HG03565 (cell line): ENCODE results near the gene GEMIN4.
A peak's percentile ranks its signal among the peaks of the same experiment; 100 is the strongest.
"Not testable (repeated sequence)": the region's sequence is repeated elsewhere in the genome, so short reads cannot be mapped to it uniquely, and the experiment has no call there.

Source experiments
- ATAC-seq: cut with Tn5 transposase; IDR thresholded peaks from one replicate; pipeline ENCODE4 v1.9.1; 2021; ENCODE audit warnings: mild to moderate bottlenecking, moderate library complexity; ENCODE audit not compliant: unreplicated experiment

The GEMIN4 gene

DNA sequence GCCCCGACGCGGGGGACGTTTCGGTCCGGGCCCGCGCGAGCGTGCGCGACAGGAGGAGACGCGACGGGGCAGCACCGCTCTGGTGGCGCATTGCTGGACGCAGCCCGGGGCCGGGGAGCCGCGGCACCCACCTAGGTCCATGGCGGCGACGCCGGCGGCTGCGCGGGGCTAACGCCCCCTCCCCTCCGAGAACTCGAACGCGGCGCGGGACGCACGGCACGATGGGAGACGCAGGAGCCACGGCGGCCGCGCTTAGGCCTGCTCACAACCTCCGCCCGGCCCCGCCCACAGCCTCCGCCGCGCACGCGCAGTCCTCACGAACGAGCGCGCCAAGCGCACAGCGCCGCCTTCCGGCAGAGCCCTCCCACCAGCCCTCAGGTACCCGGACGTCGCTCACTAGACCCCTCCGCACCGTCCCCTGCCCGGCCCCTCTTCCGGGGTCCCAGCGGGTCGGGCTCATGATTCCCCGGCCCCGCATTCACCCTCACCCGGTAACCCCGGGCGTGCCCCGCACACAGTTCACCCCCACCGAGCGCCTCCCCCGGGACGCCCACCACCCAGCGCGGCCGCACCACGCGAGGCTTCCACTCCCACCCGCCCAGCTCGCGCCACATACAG, at the start of gene GEMIN4:
Gene GEMIN4, minus strand, starts transcription at position 263 of the 618 bp plus-strand sequence. Its CDS starts 122 bp downstream, at position 141.
- ATAC-seq, result peak; percentile 69

DNA sequence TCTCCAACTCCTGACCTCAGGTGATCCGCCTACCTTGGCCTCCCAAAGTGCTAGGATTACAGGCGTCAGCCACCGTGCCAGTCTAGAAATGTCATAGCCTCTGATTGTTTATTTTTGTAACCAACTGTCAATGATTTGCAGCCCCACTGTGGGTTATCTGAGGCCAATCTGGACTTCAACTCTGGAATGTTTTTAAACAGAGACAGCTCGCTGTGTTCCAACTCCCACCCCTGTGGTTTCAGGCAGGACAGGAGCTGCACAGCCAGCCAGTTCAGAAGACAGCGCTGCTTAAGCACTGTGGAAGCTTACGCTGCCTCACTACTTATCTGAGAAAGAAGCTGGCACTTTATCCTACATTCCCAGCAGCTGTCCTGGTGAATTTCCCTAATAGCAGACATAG, 49.6 kb upstream of the GEMIN4 start:
- no peak for ATAC-seq

DNA sequence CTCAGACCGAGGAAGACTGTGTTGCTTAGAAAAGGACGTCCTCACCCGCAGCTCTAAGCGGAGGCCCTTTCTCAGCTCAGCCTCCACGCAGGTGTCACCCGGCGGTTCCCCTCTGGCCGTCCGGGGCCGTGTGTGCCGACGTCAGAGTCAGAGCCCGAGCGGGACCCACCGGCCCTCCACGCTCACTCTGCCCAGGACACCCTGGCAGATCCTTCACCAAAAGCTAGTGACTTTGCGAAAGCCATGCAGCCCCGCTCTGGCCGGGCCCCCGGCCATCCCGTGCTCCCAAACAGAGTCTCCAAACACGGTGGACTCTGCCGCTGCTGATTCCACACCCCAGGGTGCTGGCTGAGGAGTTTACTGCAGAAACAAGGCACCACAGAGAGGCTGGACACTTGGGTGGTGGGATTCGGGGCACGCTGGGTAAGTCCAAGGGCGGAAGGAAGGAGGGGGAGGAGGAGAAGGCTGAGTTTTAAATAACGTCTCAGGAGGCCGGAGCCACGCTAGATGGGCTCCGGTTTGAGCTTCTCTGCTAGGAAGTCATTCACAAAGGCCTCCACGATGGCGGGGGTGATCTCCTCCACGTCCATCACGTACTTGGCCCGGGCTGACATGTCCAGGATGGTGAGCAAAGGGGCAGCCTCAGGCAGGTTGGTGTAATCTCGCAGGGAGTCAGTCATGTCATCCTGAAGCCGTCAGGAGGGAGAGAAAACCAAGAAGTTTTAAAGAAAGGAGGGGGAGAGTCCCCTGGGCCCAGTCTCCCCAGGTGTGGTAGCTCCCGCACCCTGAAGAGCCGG, 48.6 kb upstream of the GEMIN4 start:
- no peak for ATAC-seq

DNA sequence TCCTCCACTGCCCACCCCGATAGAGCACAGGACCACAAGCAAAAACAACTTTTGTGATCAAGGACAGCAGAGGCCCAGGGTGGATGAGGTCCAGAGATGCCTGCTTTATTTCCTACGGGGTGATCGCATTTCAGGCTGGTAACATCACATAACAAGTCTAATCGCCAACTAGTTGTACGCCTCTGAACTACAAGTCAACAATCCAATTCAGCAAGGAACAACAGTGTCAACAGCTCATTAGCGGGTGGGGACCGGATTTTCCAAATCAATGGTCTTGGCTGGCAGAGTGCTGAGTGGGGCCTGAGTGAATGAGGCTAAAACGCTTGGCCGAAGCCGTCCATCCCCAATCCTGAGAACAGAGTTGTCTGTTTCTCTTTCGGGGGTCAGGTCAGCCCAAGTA, 47.2 kb upstream of the GEMIN4 start:
- no peak for ATAC-seq

DNA sequence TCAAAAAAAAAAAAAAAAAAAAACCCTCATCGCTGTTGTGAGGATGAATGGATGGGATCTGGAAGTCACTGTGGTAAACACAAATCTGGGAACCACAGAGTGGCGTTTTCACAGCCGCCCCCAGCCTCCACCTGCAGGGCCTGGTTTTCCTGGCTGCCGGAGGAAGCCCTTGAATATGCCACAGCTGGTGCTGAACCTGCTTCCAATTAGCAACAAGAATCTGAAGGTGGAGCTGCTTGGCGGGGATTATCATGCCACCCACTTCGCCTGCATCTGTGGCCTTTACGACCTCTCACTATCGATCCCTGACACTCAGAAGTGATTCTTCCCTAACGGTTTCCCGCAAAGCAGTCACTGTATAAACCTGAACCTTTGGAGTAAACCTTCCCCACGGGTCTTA, 46.2 kb upstream of the GEMIN4 start:
- no peak for ATAC-seq

DNA sequence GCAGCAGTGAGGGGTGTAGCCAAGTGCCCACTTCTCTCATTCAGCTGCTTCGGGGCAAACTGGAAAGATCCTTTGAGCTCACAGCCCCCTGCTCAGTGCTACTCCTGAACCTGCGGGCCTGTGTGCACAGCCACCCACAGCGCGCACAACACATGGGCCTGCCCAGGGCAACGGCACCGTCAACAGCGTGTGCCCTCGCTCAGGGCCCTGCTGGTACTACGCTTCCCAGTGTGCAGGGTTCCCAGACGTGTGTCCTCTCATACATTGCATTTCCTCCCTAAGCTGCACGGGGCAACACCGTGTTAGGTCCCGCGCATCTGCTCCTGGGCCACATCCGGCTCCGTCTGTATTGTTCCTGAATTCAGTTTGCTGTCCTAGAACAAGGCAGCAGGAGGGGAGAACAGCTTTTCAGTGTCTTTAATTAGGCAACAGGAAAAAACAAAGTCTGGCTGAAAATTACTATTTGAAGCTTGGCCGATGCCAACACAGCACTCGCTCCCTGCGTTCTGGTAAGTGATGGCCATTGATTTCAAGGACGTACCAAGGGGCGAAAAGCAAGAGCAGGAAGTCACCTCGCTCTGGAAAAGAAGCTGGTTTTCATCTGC, 45.3 kb upstream of the GEMIN4 start:
- no peak for ATAC-seq

DNA sequence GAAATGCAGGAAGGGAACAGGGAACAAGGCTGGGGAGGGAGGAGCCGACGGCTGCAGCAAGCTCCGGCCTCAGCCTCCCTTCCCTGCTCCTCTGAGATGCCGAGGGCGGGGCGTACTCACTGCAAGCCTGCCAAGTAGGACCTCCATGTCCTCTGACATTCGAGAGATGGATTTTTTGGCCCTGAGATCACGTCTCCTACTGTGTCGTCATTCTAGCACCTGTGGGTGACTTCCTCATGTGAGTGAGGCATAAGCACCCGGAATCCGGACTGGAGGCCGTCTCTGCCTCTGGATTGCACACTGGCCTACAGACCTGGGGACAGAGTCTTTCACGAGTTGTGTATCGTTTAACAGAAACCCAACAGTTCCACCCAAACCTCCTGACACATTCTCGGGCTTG, 44.5 kb upstream of the GEMIN4 start:
- no peak for ATAC-seq

DNA sequence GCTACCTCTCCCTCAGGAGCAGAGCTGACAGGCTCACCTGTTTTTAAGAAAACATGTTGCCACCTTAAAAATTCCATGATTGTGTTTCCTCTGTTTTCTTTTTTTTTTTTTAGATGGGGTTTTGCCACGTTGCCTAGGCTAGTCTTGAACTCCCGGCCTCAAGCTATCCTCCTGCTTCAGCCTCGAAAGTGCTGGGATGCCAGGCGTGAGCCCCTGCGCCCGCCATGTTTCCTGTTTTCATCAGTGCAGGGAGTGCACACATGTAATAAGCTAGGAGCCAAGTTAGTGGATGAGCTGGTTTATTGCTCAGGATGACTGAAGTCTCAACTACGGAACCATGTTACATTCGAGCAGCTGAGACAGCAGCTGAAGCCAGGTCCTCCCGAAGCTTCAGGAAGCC, 43.7 kb upstream of the GEMIN4 start:
- ATAC-seq, result no peak

DNA sequence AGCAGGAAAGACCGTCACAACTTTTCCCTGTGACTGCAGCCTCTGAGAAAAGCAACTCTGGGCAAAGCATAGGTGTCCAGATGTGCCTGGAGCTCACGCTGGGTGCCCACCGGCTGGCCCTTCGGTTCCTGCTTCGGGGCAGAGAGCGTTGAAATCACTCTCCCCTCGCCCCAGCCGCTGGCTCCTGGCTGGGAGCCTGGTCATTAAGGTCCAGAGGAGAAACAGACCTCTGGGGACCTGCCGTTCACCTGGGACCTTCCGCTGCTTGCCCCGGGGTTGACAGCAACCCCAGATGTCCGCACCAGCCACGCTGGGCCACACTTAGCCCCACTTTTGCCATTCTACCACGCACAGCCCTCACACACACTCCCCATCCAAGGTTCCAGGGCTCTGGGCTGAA, 43.2 kb upstream of the GEMIN4 start:
- ATAC-seq, result no peak

DNA sequence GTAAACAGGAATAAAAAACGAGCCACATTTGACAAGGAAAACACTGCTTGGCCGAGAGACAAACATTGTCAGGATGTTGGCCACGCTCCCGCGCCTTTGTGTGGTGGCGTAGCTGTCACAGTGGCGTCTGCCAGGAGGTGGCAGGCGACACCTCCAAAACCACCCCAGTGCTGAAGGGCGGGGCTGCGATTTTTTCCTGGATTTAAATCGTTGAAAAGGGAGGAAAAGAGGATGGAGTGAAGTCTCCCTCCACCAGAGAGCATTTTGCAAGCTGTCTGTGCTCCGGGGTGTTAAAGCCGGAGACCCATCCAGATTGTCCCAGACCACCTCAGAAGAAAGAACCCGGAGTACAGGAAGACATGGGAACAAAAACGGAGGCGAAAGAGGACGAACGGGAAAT, 42.8 kb upstream of the GEMIN4 start:
- ATAC-seq, result no peak

DNA sequence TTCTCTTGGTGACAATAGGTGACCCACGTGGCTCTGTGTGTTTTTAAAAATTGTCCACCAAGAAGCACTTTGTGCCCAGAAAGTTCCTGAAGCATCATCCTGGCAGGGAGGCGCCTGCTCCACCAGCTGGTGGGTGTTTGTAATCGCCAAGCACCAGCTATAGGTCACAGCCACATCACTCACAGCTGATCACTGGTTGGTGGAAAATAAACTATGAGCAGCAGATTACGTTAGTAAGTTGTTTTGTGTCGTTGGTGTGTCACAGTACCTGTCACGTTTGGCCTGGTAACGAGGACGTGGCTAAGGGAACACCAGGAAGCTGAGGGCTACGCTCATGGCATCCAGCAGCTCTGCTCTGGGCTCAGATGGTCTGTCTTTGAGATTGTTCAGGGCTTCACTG, 40.2 kb upstream of the GEMIN4 start:
- ATAC-seq, result no peak

DNA sequence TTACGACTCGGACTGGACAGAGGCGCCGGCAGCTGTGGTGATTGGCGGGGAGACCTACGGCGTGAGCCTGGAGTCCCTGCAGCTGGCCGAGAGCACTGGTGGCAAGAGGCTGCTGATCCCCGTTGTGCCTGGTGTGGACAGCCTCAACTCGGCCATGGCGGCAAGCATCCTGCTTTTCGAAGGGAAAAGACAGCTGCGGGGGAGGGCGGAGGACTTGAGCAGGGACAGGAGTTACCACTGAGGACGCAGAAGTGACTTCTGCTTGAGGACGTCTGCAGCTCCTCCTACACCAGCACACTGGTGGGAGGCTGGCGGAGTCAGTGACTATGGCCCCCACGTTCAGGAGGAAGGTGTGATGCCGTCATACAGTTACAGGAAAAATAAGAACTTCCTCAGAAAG, 39.8 kb upstream of the GEMIN4 start:
- no peak for ATAC-seq

DNA sequence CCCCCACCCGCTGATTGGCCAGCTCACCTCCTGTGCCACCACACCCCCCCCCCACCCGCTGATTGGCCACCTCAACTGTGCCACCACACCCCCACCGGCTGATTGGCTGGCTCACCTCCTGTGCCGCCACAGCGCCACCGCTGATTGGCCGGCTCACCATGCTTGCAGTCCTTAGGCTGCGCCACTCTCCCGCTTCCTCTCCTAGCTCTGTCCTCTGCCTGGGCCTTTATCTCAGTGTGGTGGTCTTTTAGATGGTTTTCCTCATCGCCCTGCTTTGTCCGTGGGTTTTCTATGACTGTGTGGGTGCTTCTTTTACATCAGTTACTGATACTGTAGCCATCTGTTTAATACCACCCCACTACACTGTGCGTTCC, 38.8 kb upstream of the GEMIN4 start:
- not testable (repeated sequence) for ATAC-seq

DNA sequence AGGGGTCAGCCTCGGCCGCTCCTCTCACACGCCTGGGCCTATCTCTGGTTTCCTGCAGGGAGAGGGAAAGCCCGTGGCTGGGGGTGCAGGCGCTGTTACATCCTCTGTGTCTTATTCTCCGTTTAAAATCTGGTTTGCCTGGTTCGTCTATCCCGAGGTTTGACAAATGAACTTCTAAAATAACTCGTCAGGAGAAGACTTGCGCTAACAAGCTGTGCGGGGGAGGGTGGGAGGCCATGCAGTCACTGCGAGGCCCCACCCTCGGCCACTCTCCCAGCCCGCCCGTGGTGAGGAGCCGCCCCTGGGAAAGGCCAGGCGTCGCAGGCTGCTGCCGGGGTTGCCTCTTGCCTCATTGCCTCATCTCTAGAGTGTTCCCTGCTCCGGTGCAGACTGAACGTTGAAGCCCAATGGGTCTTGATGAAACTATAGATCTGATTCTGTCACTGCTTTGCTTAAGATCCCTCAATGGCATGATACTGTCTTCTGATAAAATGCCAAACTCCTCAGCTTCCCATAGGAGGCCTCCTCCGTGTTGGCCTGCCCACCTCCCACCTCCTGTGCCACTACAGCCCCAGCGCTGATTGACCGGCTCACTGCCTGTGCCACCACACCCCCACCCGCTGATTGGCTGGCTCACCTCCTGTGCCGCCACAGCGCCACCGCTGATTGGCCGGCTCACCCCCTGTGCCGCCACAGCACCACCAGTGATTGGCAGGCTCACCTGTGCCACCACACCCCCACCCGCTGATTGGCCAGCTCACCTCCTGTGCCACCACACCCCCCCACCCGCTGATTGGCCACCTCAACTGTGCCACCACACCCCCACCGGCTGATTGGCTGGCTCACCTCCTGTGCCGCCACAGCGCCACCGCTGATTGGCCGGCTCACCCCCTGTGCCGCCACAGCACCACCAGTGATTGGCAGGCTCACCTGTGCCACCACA, 38.1 kb upstream of the GEMIN4 start:
- ATAC-seq, result not testable (repeated sequence)

DNA sequence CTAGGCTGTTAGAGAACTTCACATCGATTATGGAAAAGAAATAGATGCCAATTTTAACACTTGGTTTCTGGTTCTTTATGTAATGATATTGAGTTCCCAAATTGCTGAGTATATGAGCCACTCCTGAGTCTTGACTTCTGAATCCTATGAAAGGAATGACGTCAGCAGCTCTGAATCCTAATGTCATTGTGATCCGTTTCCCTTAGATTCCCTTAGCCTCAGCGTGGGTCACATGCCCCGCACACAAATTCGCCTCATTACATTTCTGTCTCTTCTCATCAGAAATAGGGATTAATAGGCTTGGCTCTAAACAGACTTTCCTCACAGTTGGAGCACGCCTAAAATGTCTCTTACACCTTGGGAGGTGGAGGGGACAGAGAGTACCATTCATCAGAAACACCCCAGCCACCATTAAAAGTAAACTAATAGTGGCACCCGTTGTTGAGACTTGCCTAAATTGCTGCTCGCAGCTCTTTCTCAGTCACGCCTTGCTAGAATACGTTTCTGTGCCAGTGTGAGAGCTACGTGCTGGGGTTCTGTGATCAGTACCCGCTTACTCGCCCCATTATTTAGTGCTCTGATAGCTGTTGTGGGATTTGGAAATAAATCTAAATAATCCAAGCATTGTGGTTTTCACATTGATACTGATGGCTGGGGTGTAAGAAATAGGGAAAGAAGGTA, 37.2 kb upstream of the GEMIN4 start:
- no peak for ATAC-seq

DNA sequence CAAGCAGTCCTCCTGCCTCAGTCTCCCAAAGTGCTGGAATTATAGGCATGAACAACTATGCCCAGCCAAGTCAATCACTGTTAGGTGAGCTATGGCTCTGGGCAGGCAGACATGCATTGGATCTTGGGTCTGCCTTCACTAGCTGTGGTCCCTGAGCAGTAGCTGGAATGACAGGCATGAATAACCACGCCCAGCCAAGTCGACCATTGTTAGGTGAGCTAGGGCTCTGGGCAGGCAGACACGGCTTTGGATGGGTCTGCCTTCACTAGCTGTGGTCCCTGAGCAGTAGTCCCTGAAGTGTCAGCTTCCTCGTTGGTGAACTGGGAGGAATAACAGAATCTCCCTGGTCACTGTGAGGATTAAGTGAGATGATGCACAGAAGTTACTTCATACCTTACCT, 36.5 kb upstream of the GEMIN4 start:
- no peak for ATAC-seq

DNA sequence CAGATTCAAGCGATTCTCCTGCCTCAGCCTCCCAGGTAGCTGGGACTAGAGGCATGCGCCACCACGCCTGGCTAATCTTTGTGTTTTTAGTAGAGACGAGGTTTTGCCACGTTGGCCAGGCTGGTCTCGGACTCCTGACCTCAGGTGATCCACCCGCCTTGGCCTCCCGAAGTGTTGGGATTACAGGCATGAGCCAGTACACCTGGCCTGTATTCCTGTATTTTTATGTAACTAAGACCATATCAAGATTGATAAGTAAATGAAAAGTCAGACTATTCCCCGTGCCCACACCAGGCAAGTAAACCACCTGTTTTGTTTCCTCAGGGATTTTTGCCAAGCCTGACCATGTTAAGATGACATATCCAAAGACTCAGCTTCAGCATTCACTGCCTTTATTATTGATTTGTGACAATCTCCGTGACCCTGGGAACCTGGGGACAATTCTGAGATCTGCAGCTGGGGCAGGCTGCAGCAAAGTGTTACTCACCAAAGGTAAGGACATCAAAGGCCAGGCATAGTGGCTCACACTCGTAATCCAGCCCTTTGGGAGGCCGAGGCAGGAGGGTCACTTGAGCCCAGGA, 35.7 kb upstream of the GEMIN4 start:
- ATAC-seq, result no peak

DNA sequence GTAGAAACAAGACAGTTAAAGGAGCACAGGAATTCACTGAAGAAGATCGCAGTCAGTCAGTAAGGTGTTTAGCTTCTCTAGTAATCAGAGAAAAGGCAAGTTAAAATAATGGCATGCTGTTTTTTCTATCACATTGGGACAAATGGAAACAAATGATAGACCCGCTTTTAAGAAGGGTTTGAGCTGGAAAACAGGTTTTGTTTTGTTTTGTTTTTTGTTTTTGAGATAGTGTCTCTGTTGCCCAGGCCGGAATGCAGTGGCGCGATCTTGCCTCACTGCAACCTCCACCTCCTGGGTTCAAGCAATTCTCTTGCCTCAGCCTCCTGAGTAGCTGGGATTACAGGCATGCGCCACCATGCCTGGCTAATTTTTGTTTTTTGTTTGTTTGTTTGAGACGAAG, 33.8 kb upstream of the GEMIN4 start:
- ATAC-seq, result not testable (repeated sequence)

DNA sequence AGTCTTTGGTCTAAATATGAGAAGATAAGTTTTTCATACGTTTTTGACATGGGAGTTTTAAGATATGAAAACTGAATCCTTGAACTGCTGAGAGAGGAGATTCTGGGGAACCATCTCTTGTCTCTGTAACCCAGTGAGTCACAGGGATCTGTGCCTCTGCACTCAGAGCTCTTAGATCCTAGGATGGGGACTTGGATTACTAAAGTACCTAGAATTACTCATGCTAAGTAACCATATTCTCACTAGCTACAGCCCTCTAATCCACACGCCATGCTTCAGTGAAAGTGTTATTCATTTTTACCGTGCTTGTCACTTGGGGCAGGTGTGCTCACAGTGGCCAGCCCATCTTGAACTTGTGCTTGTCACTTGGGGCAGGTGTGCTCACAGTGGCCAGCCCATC, 32.1 kb upstream of the GEMIN4 start:
- ATAC-seq, result no peak
